Neural progenitor cell (in vitro differentiated cells): ENCODE results near the gene ACACA. TPM values are rescaled to one million over a fixed set of nuclear protein-coding genes. Genes with fewer than 3 reads are reported as not detected.

Source experiments
- DNase-seq: peaks from one replicate; pipeline ENCODE4 v3.0.0-alpha.2; 2016; ENCODE audit warnings: low spot score
- H2AFZ ChIP-seq: fragments of 200-600 bp; sonication (generic); replicated peaks from 2 replicates; pipeline ENCODE4 v1.6.1; 2016; ENCODE audit warnings: antibody characterized with exemption
- H3F3A ChIP-seq: fragments of 200-600 bp; sonication (generic); 2 replicates; pipeline ENCODE4 v1.6.1; 2016; ENCODE audit warnings: antibody characterized with exemption, low read depth
- H3K27ac ChIP-seq: fragments of 200-600 bp; sonication (generic); 2 replicates; pipeline ENCODE4 v1.5.1; 2016; ENCODE audit warnings: mild to moderate bottlenecking
- H3K27me3 ChIP-seq: fragments of 200-600 bp; sonication (generic); 2 replicates; pipeline ENCODE4 v1.6.1; 2016; ENCODE audit warnings: mild to moderate bottlenecking, moderate library complexity
- H3K36me3 ChIP-seq: fragments of 200-600 bp; sonication (generic); 2 replicates; pipeline ENCODE4 v1.5.1; 2016
- H3K4me1 ChIP-seq: fragments of 200-600 bp; sonication (generic); 2 replicates; pipeline ENCODE4 v1.6.1; 2016; ENCODE audit warnings: mixed run types
- H3K4me2 ChIP-seq: fragments of 200-600 bp; sonication (generic); 2 replicates; pipeline ENCODE4 v1.6.1; 2016
- H3K4me3 ChIP-seq: fragments of 200-600 bp; sonication (generic); 2 replicates; pipeline ENCODE4 v1.5.1; 2016
- H3K79me2 ChIP-seq: fragments of 200-600 bp; sonication (generic); 2 replicates; pipeline ENCODE4 v1.6.1; 2016; ENCODE audit warnings: low read depth
- H3K9ac ChIP-seq: fragments of 200-600 bp; sonication (generic); 2 replicates; pipeline ENCODE4 v1.6.1; 2016
- H3K9me3 ChIP-seq: fragments of 200-600 bp; sonication (generic); 2 replicates; pipeline ENCODE4 v1.5.1; 2016; ENCODE audit warnings: low read depth
- H4K20me1 ChIP-seq: fragments of 200-600 bp; sonication (generic); 2 replicates; pipeline ENCODE4 v1.6.1; 2016; ENCODE audit warnings: low read depth
- H3K27ac Mint-ChIP-seq: 3 replicates; pipeline ENCODE4 v1.8.0; 2021; ENCODE audit warnings: mixed read lengths
- H3K27me3 Mint-ChIP-seq: 2 replicates; pipeline ENCODE4 v1.8.0; 2022; ENCODE audit warnings: low read depth, mild to moderate bottlenecking, inconsistent platforms, moderate library complexity, mixed read lengths; ENCODE audit not compliant: insufficient read depth
- H3K36me3 Mint-ChIP-seq: 3 replicates; pipeline ENCODE4 v1.8.0; 2021; ENCODE audit warnings: mixed read lengths
- H3K4me1 Mint-ChIP-seq: 3 replicates; pipeline ENCODE4 v1.8.0; 2021; ENCODE audit warnings: mixed read lengths
- H3K4me3 Mint-ChIP-seq: 3 replicates; pipeline ENCODE4 v1.8.0; 2021; ENCODE audit warnings: mild to moderate bottlenecking, moderate library complexity, mixed read lengths
- H3K9me3 Mint-ChIP-seq: 3 replicates; pipeline ENCODE4 v1.8.0; 2020; ENCODE audit warnings: mixed read lengths
- CTCF ChIP-seq: fragments of 200-600 bp; sonication (generic); IDR thresholded peaks from 2 replicates; pipeline ENCODE4 v1.5.1; 2017; ENCODE audit warnings: antibody characterized with exemption, mild to moderate bottlenecking
- EZH2 ChIP-seq: fragments of 200-600 bp; sonication (generic); IDR thresholded peaks from 2 replicates; pipeline ENCODE4 v1.6.1; 2017; ENCODE audit warnings: antibody characterized with exemption, mild to moderate bottlenecking, moderate library complexity
- EZH2phosphoT487 ChIP-seq: fragments of 200-600 bp; sonication (generic); IDR thresholded peaks from 2 replicates; pipeline ENCODE4 v1.6.1; 2017; ENCODE audit warnings: antibody characterized with exemption
- total RNA-seq: library from RNA; depleted of rRNA; stranded (reverse); fragments of >200 nt; gene quantifications from 2 replicates; pipeline ENCODE4 v1.2.3, GENCODE V29; 2015; ENCODE audit warnings: low replicate concordance

ACACA gene
- total RNA-seq, 1 donor from 2014 or later: 88.6 TPM

GRCh38 chr17:37393352-37393751 lies 13.3 kb downstream of the ACACA start:
- Mint-ChIP-seq H3K4me1 (no peaks in the 10 kb centered on the region), H3K27me3 (no peaks in the 10 kb centered on the region), H3K36me3 (no peaks in the 10 kb centered on the region), H3K9me3 (no peaks in the 10 kb centered on the region), H3K4me3 (no peak overlapping the region), H3K27ac (no peak overlapping the region)
- H3K79me2 ChIP-seq: no peaks in the 10 kb centered on the region
- H3K36me3 ChIP-seq: no peaks in the 10 kb centered on the region
- H3K4me1 ChIP-seq: peaks cover 6% of the 10 kb centered on the region
- TF ChIP-seq CTCF: no peak
- TF ChIP-seq EZH2: no peak
- no peak for TF ChIP-seq EZH2phosphoT487
- H3K27me3 ChIP-seq: no peaks in the 10 kb centered on the region
- no peak for DNase-seq
- H3K4me2 ChIP-seq: no peak overlapping the region
- no peak overlapping the region for H3K9ac ChIP-seq
- no peak overlapping the region for H3K4me3 ChIP-seq
- no peak overlapping the region for H3K27ac ChIP-seq
- no peaks in the 10 kb centered on the region for H4K20me1 ChIP-seq
- no peak overlapping the region for H2AFZ ChIP-seq
- no peaks in the 10 kb centered on the region for H3K9me3 ChIP-seq
- H3F3A ChIP-seq: peaks cover 5% of the 10 kb centered on the region

DNA sequence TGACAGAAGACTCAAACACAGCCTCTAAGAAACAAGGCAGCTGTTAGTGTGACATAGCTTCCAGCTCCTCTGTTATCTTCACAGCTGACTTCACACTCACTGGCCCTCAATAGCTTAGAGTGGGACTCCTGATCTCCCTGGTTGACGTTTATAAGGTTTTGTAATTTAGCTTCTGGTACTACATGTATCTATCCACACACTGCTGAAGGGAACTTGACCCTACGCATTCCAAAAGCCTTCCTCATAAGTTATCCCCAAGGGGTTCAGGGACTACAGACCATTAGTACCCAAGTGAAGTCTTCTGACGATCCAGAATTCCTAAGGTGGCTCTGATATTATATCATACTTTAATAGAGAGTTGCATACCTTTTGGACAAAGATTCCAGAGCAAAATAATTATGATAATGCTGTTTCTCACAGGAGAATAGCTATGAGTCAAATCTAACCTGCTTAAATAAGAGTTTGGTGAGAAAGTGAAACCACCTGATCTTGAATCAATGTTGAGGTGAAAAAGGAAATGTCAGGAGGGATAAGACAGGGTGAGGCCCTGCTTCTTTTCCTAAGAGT lies 14.5 kb downstream of the ACACA start:
- Histone ChIP-seq H3K4me3 (no peak overlapping the region), H3F3A (peaks cover 5% of the 10 kb centered on the region), H3K79me2 (no peaks in the 10 kb centered on the region), H3K9ac (no peak overlapping the region), H2AFZ (no peak overlapping the region), H3K9me3 (no peaks in the 10 kb centered on the region), H3K27ac (no peak overlapping the region), H4K20me1 (no peaks in the 10 kb centered on the region), H3K27me3 (no peaks in the 10 kb centered on the region), H3K36me3 (no peaks in the 10 kb centered on the region), H3K4me2 (no peak overlapping the region), H3K4me1 (peaks cover 6% of the 10 kb centered on the region)
- H3K36me3 Mint-ChIP-seq: no peaks in the 10 kb centered on the region
- H3K4me3 Mint-ChIP-seq: no peak overlapping the region
- H3K4me1 Mint-ChIP-seq: no peaks in the 10 kb centered on the region
- H3K27ac Mint-ChIP-seq: no peak overlapping the region
- TF ChIP-seq EZH2 (no peak), EZH2phosphoT487 (no peak), CTCF (no peak)
- H3K27me3 Mint-ChIP-seq: no peaks in the 10 kb centered on the region
- peak; percentile 6 for DNase-seq
- H3K9me3 Mint-ChIP-seq: no peaks in the 10 kb centered on the region

DNA sequence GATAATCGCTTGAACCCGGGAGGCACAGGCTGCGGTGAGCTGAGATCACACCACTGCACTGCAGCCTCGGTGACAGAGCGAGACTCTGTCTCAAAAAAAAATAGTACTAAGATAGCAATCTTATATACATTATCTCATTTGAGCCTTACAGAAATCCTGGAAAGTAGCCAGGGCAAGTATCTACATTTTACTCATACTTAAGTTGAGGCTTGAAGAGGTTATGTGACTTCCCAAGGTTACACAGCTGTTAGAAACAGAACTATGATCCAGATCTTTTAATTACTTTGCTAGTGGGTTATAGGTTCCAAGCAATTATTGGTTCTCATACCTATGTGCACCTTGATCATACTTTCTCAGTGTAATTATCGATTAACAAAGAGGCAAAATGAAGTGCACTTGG lies 15.5 kb downstream of the ACACA start:
- no peaks in the 10 kb centered on the region for H3K9me3 ChIP-seq
- DNase-seq: no peak
- H3F3A ChIP-seq: peaks cover 5% of the 10 kb centered on the region
- TF ChIP-seq EZH2: no peak
- no peak for TF ChIP-seq CTCF
- TF ChIP-seq EZH2phosphoT487: no peak
- H3K27me3 Mint-ChIP-seq: no peaks in the 10 kb centered on the region
- no peak overlapping the region for H3K9ac ChIP-seq
- no peak overlapping the region for H3K27ac Mint-ChIP-seq
- H2AFZ ChIP-seq: no peak overlapping the region
- peaks cover 6% of the 10 kb centered on the region for H3K4me1 ChIP-seq
- no peaks in the 10 kb centered on the region for H3K36me3 Mint-ChIP-seq
- H3K4me3 ChIP-seq: no peak overlapping the region
- H3K27me3 ChIP-seq: no peaks in the 10 kb centered on the region
- H3K36me3 ChIP-seq: no peaks in the 10 kb centered on the region
- no peaks in the 10 kb centered on the region for H4K20me1 ChIP-seq
- no peaks in the 10 kb centered on the region for H3K79me2 ChIP-seq
- no peaks in the 10 kb centered on the region for H3K9me3 Mint-ChIP-seq
- H3K4me1 Mint-ChIP-seq: no peaks in the 10 kb centered on the region
- no peak overlapping the region for H3K4me2 ChIP-seq
- no peak overlapping the region for H3K4me3 Mint-ChIP-seq
- no peak overlapping the region for H3K27ac ChIP-seq
